PFSK-1 (cell line): ENCODE results near the gene GPR85.

Source experiments
- POLR2AphosphoS5 ChIP-seq: IDR thresholded peaks from 2 replicates; pipeline ENCODE4 v1.6.1; 2012; ENCODE audit warnings: low read depth, mild to moderate bottlenecking, control low read depth, low read length, moderate library complexity
- REST ChIP-seq, 2 experiments: IDR thresholded peaks; 2 replicates each; pipeline versions ENCODE4 v1.6.1 to v1.8.0; 2011 to 2012; ENCODE audit warnings: low read depth in 2 of 2, low read length in 2 of 2, control low read depth in 1 of 2, inconsistent platforms in 1 of 2, mild to moderate bottlenecking in 1 of 2, moderate library complexity in 1 of 2; ENCODE audit not compliant: insufficient read depth in 1 of 2
- SIN3A ChIP-seq: IDR thresholded peaks from 2 replicates; pipeline ENCODE4 v1.6.1; 2012; ENCODE audit warnings: mild to moderate bottlenecking, low read length, moderate library complexity, borderline replicate concordance; ENCODE audit not compliant: insufficient read depth
- TAF1 ChIP-seq: IDR thresholded peaks from 2 replicates; pipeline ENCODE4 v1.6.1; 2012; ENCODE audit warnings: low read length, control low read depth, borderline replicate concordance; ENCODE audit not compliant: insufficient read depth

- TF ChIP-seq POLR2AphosphoS5, result no peak
- TF ChIP-seq REST (IDR thresholded peaks at IDR 0.05; ENCODE audit: insufficient read depth in 1 of 2, low read depth in 2 of 2, low read length in 2 of 2), result no peak
- no peak for TF ChIP-seq SIN3A
- TF ChIP-seq TAF1, result no peak
These were observed 6.1 kb upstream of the GPR85 start for GRCh38 chr7:113092762-113093161.
